Muscle of arm (tissue), 14 donors: Measurements from ENCODE around the gene USP9Y. TPM values are rescaled to one million over a fixed set of nuclear protein-coding genes. Genes with fewer than 3 reads are reported as not detected.
"Not testable (repeated sequence)": the region's sequence is repeated elsewhere in the genome, so short reads cannot be mapped to it uniquely, and the experiment has no call there.

Experiments
- DNase-seq: peaks from one replicate; pipeline ENCODE4 v3.0.0-alpha.2; 2013
- long read RNA-seq, 11 donors: transcript quantifications; one replicate each; lab custom pipeline, GENCODE V29; 2026
- polyA plus RNA-seq, 12 donors: library from polyadenylated mRNA; unstranded; fragments of 120-200 nt; gene quantifications; one replicate each; pipeline ENCODE4 v1.2.1, GENCODE V29; 2013; ENCODE audit not compliant: insufficient read length in 12 of 12

Gene USP9Y, protein sequence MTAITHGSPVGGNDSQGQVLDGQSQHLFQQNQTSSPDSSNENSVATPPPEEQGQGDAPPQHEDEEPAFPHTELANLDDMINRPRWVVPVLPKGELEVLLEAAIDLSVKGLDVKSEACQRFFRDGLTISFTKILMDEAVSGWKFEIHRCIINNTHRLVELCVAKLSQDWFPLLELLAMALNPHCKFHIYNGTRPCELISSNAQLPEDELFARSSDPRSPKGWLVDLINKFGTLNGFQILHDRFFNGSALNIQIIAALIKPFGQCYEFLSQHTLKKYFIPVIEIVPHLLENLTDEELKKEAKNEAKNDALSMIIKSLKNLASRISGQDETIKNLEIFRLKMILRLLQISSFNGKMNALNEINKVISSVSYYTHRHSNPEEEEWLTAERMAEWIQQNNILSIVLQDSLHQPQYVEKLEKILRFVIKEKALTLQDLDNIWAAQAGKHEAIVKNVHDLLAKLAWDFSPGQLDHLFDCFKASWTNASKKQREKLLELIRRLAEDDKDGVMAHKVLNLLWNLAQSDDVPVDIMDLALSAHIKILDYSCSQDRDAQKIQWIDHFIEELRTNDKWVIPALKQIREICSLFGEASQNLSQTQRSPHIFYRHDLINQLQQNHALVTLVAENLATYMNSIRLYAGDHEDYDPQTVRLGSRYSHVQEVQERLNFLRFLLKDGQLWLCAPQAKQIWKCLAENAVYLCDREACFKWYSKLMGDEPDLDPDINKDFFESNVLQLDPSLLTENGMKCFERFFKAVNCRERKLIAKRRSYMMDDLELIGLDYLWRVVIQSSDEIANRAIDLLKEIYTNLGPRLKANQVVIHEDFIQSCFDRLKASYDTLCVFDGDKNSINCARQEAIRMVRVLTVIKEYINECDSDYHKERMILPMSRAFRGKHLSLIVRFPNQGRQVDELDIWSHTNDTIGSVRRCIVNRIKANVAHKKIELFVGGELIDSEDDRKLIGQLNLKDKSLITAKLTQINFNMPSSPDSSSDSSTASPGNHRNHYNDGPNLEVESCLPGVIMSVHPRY (N-terminal part only)
- 10 to 100 TPM in 7 of 12 donors, under 1 TPM in 4, not detected in 1; 0.05 to 56.6 (median 25.2) TPM for polyA plus RNA-seq
- long read RNA-seq, donor 1, result 0 reads
- long read RNA-seq, donor 2, result 0 reads
- long read RNA-seq, donor 3, result 0 reads
- long read RNA-seq, donor 4, result 0 reads
- long read RNA-seq, donor 5, result 0 reads
- long read RNA-seq, donor 6, partial matches to known transcripts, result 0 of 2 reads
- long read RNA-seq, donor 6, other reads (novel, unspliced or antisense), result 0 of 2 reads
- long read RNA-seq, donor 7, partial matches to known transcripts, result 0 of 3 reads
- long read RNA-seq, donor 7, other reads (novel, unspliced or antisense), result 0 of 3 reads
- long read RNA-seq, donor 8, result 0 reads
- long read RNA-seq, donor 9, result 0 reads
- long read RNA-seq, donor 10, result 0 reads
- long read RNA-seq, donor 11, result 0 reads

GRCh38 chrY:12701181-12701695 is at the start of gene USP9Y:
TSS of gene USP9Y (plus strand) at chrY:12701231. CDS start at chrY:12709448, 8,217 bp downstream.
- no peak for DNase-seq

- DNase-seq, result no peak
These were observed 49.4 kb upstream of the USP9Y start for GRCh38 chrY:12651621-12652036.

DNA sequence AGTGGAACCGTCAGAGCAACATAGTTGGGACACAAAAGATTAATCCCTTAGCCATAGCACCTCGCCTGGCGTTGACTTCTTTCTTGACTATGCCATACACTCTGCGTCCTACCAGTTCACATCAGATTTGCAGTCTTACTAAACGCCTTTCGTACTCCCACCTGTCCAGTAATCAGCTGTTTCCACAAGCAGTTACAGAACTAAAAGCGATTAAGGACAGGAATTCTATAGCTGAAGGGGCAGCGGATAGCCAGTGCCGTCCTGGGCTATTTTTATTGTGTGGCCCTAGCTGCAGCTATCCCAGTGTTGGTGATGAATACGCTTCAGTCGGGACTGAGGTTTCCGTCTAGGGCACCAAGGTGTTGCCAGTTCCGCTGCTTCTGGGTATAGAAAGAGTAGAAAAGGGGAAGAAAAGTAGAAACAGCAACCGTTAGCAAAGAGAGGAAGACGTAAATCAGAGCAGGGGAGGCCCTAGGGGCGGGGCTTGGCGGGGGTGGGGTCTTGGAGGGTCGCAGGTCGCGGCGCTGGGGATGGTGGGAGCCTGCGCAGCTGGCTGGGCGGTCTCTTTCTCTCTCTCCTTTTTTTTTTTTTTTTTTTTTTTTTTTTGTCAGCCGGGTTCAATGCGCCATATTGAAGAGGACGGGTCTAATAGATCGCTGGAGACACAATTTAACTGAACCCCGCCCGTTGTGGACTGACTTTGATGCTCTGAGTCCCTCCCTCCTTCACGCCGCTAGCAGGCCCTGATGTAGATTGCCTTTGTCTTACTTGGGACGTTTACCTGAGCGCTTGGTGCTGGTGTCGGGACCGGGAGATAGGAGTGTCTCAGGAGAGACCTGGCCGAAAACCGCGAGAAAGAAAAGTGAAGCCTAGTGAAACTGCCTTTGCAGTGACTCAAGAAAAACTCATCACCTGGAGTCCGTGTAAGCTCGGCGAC is 39.0 kb upstream of the USP9Y start:
- DNase-seq, result no peak

DNA sequence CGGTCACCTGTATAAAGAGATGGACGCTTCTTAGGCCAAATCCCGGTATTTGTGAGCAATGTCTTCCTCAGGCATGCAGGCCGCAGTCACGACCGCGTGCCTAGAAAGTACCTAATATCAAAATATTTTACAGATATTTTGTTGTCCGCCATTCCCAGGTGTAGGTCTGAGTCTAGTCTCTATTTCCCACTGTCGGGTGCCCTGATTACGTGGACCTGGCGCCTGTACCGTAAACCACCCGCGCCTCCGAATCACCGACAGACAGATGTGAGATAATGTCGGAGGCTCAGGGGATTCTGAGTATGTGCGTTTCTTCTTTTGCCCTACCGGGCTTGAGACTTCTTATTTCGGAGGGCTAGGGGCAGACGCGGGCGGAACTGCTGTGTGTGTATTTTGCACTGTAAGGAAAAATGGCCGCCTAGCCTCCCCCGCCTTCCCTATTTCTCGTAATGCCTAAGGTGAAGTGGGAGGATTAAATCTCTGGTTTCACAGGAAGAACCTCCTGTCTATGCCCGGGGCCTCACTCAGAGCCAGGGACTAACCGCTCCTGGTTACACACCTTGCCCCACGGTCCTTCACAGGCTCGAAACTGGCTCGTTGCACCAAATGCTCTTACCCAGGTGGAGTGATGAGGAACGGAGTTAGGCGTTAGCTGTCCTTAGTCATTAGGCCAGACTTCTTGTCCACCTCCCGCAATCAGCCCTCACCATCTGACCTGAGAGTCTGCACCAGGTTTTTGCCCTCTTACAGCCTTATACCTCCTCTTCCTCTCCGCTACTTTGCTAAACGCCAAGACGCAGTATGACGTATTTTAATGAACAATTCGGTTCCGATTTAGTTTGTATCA is 38.1 kb upstream of the USP9Y start:
- DNase-seq, result no peak

GRCh38 chrY:12663845-12664244 is 37.2 kb upstream of the USP9Y start:
- not testable (repeated sequence) for DNase-seq

DNA sequence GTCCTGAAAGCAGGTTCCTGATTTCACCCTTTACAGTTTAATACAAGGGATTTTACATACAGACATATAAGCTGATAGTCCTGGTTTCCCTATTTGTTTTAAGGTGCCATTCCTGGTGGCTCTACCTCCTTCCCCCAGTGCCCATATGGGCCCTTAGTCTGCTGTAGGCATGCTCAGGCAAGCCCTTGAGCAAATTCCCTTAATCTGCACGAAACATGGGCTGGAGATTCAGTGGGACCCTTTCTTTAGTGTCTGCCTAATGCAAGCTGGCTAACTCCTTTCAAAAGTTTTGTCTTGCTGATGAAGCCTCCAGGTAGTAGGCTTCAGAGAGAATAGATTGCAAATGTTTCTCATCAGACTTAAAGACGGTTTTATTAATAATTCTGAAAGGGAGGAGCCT is 22.9 kb upstream of the USP9Y start:
- DNase-seq, result no peak

DNA sequence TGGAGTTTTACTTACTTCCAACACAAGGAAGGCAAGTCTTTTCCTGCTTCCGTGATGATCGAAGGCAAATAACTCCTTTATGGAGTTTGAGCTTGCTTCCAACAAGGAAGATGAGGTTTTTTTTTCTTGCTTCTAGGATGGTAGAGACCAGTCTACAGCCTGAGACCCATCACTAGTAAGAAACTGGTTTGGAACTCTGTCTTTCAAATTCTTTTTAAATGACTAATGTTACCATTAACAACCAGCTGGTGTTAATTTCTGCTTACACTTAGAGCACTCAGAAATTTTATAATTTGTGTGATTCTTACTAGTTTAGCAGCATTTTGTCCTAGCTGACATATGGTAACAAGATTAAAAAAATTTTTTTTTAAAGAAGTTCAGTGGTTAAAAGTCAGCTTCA is 19.5 kb upstream of the USP9Y start:
- DNase-seq, result no peak

DNA sequence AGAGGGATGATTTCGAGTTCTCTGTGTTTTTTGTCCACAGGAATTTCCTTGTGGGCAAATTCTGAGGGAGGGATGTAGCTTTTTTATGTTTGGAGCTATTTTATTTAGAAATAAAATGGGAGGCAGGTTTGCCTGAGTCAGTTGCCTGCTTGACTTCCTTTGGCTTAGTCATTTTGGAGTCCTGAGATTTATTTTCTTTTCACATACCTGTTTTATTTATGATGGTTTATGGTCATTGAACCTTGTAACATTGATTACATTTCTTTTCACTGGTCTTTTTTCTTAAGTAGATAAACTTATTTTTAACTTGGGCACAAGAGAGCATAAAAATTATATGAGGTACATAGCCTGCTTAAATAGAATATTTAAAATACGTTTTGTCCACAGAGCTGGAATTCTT is 12.7 kb upstream of the USP9Y start:
- DNase-seq, result no peak

DNA sequence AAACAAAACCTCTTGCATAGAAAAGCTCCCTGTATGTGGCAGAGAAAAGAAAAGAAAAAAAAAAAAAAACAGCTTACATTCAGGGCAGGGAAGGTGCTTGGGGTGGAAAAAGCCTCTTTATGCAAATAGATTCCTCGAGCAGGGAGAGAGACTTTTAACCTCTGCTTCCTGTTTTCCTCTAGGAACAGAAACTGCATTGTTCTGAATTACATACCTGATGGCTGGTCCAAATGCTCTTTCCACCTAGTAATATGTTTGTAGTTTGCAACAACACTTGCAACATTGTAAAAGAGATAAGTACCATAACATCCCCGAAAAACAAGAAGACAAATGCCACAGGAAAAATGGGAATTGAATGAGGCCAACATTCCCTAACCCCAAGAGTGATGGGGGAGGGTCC is 944 bp upstream of the USP9Y start:
- no peak for DNase-seq

- no peak for DNase-seq
These were observed 1.1 kb downstream of the USP9Y start for GRCh38 chrY:12702174-12702573.

GRCh38 chrY:12710460-12710859 is 9.4 kb downstream of the USP9Y start:
- no peak for DNase-seq

- no peak for DNase-seq
These were observed 14.3 kb downstream of the USP9Y start for GRCh38 chrY:12715376-12715775.

DNA sequence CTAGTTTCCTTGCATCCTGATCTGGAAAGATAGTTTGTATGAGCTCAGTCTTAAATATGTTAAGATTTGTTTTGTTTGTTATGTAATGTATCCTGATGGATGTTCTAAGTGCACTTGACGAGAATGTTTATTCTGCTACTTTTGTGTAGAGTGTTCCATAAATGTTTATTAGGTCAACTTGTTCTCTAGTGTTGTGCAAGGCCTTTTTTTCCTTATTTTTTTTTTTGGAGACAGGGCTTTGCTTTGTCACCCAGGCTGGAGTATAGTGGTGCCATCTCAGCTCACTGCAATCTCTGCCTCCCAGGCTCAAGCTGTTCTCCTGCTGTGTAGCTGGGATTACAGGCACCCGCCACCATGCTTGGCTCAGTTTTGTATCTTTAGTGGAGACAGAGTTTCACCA is 28.7 kb downstream of the USP9Y start:
- no peak for DNase-seq

- DNase-seq, result no peak
These were observed 32.6 kb downstream of the USP9Y start for GRCh38 chrY:12733625-12734024.

GRCh38 chrY:12734051-12734450 is 33.0 kb downstream of the USP9Y start:
- no peak for DNase-seq

DNA sequence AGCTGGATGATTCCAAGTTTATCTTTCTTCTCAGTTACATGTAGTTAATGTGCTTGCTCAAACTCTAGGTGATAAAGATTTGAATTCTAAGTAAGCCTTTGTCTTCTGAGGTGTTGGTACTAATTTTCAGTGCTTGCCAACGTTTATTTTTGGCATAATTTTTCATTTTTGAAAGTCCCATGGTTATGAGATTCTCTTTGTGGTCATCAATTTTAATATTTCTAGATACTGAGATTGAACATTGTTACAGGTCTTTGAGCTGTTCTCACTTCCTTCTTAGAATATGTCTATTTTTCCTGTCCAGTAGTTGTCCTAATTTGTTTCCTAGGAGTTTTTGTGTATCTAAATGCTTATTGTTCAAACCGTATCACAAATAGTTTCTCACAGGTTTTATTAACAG is 40.4 kb downstream of the USP9Y start:
- no peak for DNase-seq

DNA sequence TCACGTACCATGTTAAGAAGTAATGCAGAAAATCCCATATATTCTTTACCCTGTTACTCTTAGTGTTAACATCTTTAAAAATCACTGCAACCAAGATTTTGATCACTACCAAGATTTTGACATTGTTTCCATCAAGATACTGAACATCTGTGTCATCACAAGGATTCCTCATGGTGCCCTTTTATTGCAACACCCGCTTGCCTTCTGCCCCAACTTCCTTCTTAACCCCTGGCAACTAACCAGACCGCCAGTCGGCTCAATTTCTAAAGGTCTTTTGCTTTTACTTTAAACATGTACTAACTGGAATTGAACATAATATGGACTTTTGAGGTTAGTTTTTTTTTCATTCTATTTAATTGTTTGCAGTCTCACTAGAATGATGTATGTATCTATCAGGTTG is 41.7 kb downstream of the USP9Y start:
- no peak for DNase-seq

DNA sequence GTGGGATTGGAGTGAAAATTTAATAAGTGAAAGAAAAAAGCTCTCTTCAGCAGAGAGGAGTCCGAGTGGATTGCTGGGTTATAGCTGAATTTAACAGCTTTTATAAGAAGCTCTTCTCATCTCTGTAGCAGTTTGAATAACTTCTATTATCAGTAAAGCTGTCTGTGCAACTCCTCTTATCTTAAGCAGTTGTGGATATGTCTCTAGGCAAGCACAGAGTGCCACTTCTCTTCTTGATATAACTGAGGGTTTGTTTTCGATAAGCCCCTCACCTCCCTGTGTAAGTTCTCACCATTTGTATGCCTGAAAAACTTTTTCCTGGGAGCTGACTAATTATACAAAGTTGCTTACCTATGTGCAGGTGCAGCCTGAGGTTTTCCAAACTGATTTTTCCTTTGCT is 43.1 kb downstream of the USP9Y start:
- no peak for DNase-seq

GRCh38 chrY:12749293-12749692 is 48.3 kb downstream of the USP9Y start:
- no peak for DNase-seq
